Duodenal mucosa (tissue), 2 donors: Measurements from ENCODE around the gene LYZL4.

Source experiments
- H3K27ac ChIP-seq: one replicate; pipeline ENCODE4 v1.7.0; 2013; ENCODE audit warnings: low read depth, low read length
- H3K27me3 ChIP-seq, 2 donors: one replicate each; pipeline ENCODE4 v1.7.0; 2013; ENCODE audit warnings: low read length in 2 of 2, control low read depth in 1 of 2; ENCODE audit not compliant: insufficient read depth in 2 of 2, control insufficient read depth in 1 of 2
- H3K36me3 ChIP-seq, 2 donors: one replicate each; pipeline ENCODE4 v1.7.0; 2013; ENCODE audit warnings: low read length in 2 of 2, control low read depth in 1 of 2; ENCODE audit not compliant: insufficient read depth in 2 of 2, control insufficient read depth in 1 of 2
- H3K4me1 ChIP-seq, 2 donors: one replicate each; pipeline ENCODE4 v1.7.0; 2013; ENCODE audit warnings: low read length in 2 of 2, control low read depth in 1 of 2; ENCODE audit not compliant: insufficient read depth in 2 of 2, control insufficient read depth in 1 of 2
- H3K4me3 ChIP-seq, 2 donors: one replicate each; pipeline ENCODE4 v1.7.0; 2013; ENCODE audit warnings: low read length in 2 of 2, low read depth in 1 of 2
- H3K9ac ChIP-seq, 2 donors: one replicate each; pipeline ENCODE4 v1.7.0; 2013; ENCODE audit warnings: low read length in 2 of 2, low read depth in 1 of 2
- H3K9me3 ChIP-seq, 2 donors: one replicate each; pipeline ENCODE4 v1.7.0; 2013; ENCODE audit warnings: low read length in 2 of 2, control low read depth in 1 of 2; ENCODE audit not compliant: control insufficient read depth in 1 of 2

LYZL4 gene

GRCh38 chr3:42428830-42429229 is 18.4 kb upstream of the LYZL4 start:
- no peak overlapping the region for H3K27ac ChIP-seq
- H3K9ac ChIP-seq: no peak overlapping the region
- no peaks in the 10 kb centered on the region for H3K36me3 ChIP-seq
- no peak overlapping the region for H3K4me3 ChIP-seq
- no peaks in the 10 kb centered on the region for H3K27me3 ChIP-seq
- H3K9me3 ChIP-seq: peaks cover 6 to 10% of the 10 kb centered on the region in 2 donors
- peaks cover 4% of the 10 kb centered on the region in 2 donors for H3K4me1 ChIP-seq

GRCh38 chr3:42425736-42426407 is 15.5 kb upstream of the LYZL4 start:
- H3K4me1 ChIP-seq: peaks cover 16% of the 10 kb centered on the region in 2 donors
- no peak overlapping the region for H3K9ac ChIP-seq

GRCh38 chr3:42424911-42425310 is 14.5 kb upstream of the LYZL4 start:
- Histone ChIP-seq H3K36me3 (no peaks in the 10 kb centered on the region), H3K27ac (no peak overlapping the region), H3K9ac (no peak overlapping the region), H3K9me3 (no peaks in the 10 kb centered on the region), H3K27me3 (no peaks in the 10 kb centered on the region), H3K4me1 (peaks cover 16% of the 10 kb centered on the region in 2 donors), H3K4me3 (no peak overlapping the region)

More at GRCh38 chr3:42425736-42426407, 15.5 kb upstream of the LYZL4 start:
- no peaks in the 10 kb centered on the region for H3K36me3 ChIP-seq
- H3K27me3 ChIP-seq: no peaks in the 10 kb centered on the region
- no peaks in the 10 kb centered on the region for H3K9me3 ChIP-seq
- H3K27ac ChIP-seq: no peak overlapping the region
- no peak overlapping the region for H3K4me3 ChIP-seq

- no peak overlapping the region for H3K27ac ChIP-seq
- peak overlapping the region; percentile 13 to 17 for H3K4me3 ChIP-seq
- peaks cover 12 to 16% of the 10 kb centered on the region in 2 donors for H3K4me1 ChIP-seq
- H3K9ac ChIP-seq: peak overlapping the region in 1 of 2 donors; percentile 7
- no peaks in the 10 kb centered on the region for H3K9me3 ChIP-seq
- H3K36me3 ChIP-seq: no peaks in the 10 kb centered on the region
- H3K27me3 ChIP-seq: no peaks in the 10 kb centered on the region
Observed at GRCh38 chr3:42421818-42422796, 11.7 kb upstream of the LYZL4 start.

- H3K36me3 ChIP-seq: no peaks in the 10 kb centered on the region
- H3K4me1 ChIP-seq: peaks cover 12% of the 10 kb centered on the region in 2 donors
- no peak overlapping the region for H3K27ac ChIP-seq
- H3K27me3 ChIP-seq: no peaks in the 10 kb centered on the region
- H3K9me3 ChIP-seq: no peaks in the 10 kb centered on the region
- H3K4me3 ChIP-seq: no peak overlapping the region
- no peak overlapping the region for H3K9ac ChIP-seq
Observed at GRCh38 chr3:42419563-42419962, 9.2 kb upstream of the LYZL4 start.

- Histone ChIP-seq H3K27ac (no peak overlapping the region), H3K9ac (no peak overlapping the region), H3K4me1 (no peaks in the 10 kb centered on the region), H3K27me3 (no peaks in the 10 kb centered on the region), H3K9me3 (no peaks in the 10 kb centered on the region), H3K4me3 (no peak overlapping the region), H3K36me3 (no peaks in the 10 kb centered on the region)
Observed at GRCh38 chr3:42412526-42413155, 2.2 kb upstream of the LYZL4 start.

- Histone ChIP-seq H3K9ac (no peak overlapping the region), H3K27ac (no peak overlapping the region)
Observed at GRCh38 chr3:42411429-42411828, 1.0 kb upstream of the LYZL4 start.

GRCh38 chr3:42408156-42408555 is 2.3 kb downstream of the LYZL4 start:
- Histone ChIP-seq H3K4me3 (no peak overlapping the region), H3K27me3 (no peaks in the 10 kb centered on the region), H3K27ac (no peak overlapping the region), H3K9me3 (no peaks in the 10 kb centered on the region), H3K9ac (no peak overlapping the region), H3K4me1 (no peaks in the 10 kb centered on the region), H3K36me3 (no peaks in the 10 kb centered on the region)

More at GRCh38 chr3:42411429-42411828, 1.0 kb upstream of the LYZL4 start:
- no peak overlapping the region for H3K4me3 ChIP-seq
- no peaks in the 10 kb centered on the region for H3K4me1 ChIP-seq
- no peaks in the 10 kb centered on the region for H3K9me3 ChIP-seq
- no peaks in the 10 kb centered on the region for H3K36me3 ChIP-seq
- no peaks in the 10 kb centered on the region for H3K27me3 ChIP-seq

GRCh38 chr3:42406727-42407450 is 3.5 kb downstream of the LYZL4 start:
- Histone ChIP-seq H3K27me3 (no peaks in the 10 kb centered on the region), H3K27ac (no peak overlapping the region), H3K9ac (no peak overlapping the region), H3K4me3 (no peak overlapping the region), H3K9me3 (no peaks in the 10 kb centered on the region), H3K36me3 (no peaks in the 10 kb centered on the region), H3K4me1 (no peaks in the 10 kb centered on the region)
